Uterus (tissue), 4 donors: ENCODE measurements around the gene HYCC1. TPM values are rescaled to one million over a fixed set of nuclear protein-coding genes. Genes with fewer than 3 reads are reported as not detected.

Experiments used
- DNase-seq, 2 donors: peaks; one replicate each; pipeline ENCODE4 v3.0.0-alpha.2; 2019 to 2020
- H3K27ac ChIP-seq, 2 donors: fragments of 200-600 bp; sonication (generic); 1 replicate in 1 of 2; 2 replicates in 1 of 2; pipeline ENCODE4 v1.5.1; 2016 to 2018
- H3K27me3 ChIP-seq, 2 donors: fragments of 200-600 bp; sonication (generic); one replicate each; pipeline ENCODE4 v1.5.1; 2018 to 2019; ENCODE audit warnings: control low read depth in 1 of 2
- H3K36me3 ChIP-seq, 2 donors: fragments of 200-600 bp; sonication (generic); one replicate each; pipeline ENCODE4 v1.5.1; 2019; ENCODE audit warnings: control low read depth in 1 of 2
- H3K4me1 ChIP-seq, 2 donors: fragments of 200-600 bp; sonication (generic); one replicate each; pipeline ENCODE4 v1.5.1; 2018 to 2019; ENCODE audit warnings: control low read depth in 1 of 2
- H3K4me3 ChIP-seq, 2 donors: fragments of 200-600 bp; sonication (generic); 1 replicate in 1 of 2; 2 replicates in 1 of 2; pipeline ENCODE4 v1.5.1; 2018 to 2019; ENCODE audit warnings: mild to moderate bottlenecking in 1 of 2
- H3K9me3 ChIP-seq, 2 donors: fragments of 200-600 bp; sonication (generic); one replicate each; pipeline ENCODE4 v1.5.1; 2019; ENCODE audit warnings: control low read depth in 1 of 2
- CTCF ChIP-seq, 4 experiments: fragments of 200-600 bp in 2 of 4; fragments of 450-650 bp in 2 of 4; sonication (generic) in 2 of 4; IDR thresholded peaks; one replicate each; pipeline ENCODE4 v1.5.1; 2016 to 2019; ENCODE audit warnings: antibody characterized with exemption in 4 of 4, mild to moderate bottlenecking in 2 of 4, moderate library complexity in 1 of 4
- POLR2A ChIP-seq, 2 donors: fragments of 450-650 bp; IDR thresholded peaks; one replicate each; pipeline ENCODE4 v1.6.1; 2016; ENCODE audit warnings: antibody characterized with exemption in 2 of 2, mild to moderate bottlenecking in 1 of 2, moderate library complexity in 1 of 2
- intact Hi-C: fragments of 100-400 bp; cut with DNase I; formaldehyde crosslinking; loops from one replicate; pipeline ENCODE4 v1.15.1; 2023; ENCODE audit warnings: low total_unique reads
- total RNA-seq, 4 donors: library from RNA; depleted of rRNA in 3 of 4; stranded (reverse); fragments of >200 nt in 3 of 4; gene quantifications; one replicate each; pipeline versions ENCODE4 v1.1.0 to v1.2.4, GENCODE V29; 2014 to 2023
- donor health status: DM: yes; HTN: yes; CAD: no.

HYCC1 gene
- total RNA-seq, 4 donors from 2014 or later, result 25.0 to 89.0 (median 46.8) TPM

- intact Hi-C loops, result no loop called here
- DNase-seq, result no peak
- Histone ChIP-seq H3K4me3 (no peak overlapping the region), H3K27me3 (no peaks in the 10 kb centered on the region), H3K9me3 (no peaks in the 10 kb centered on the region), H3K27ac (peak overlapping the region in 1 of 2 donors; percentile 22), H3K36me3 (no peaks in the 10 kb centered on the region), H3K4me1 (no peaks in the 10 kb centered on the region)
- no peak for TF ChIP-seq POLR2A (IDR thresholded peaks at IDR 0.05)
- no peak for TF ChIP-seq CTCF (IDR thresholded peaks at IDR 0.05)
These were observed 10.3 kb downstream of the HYCC1 start for GRCh38 chr7:23003505-23004246.

DNA sequence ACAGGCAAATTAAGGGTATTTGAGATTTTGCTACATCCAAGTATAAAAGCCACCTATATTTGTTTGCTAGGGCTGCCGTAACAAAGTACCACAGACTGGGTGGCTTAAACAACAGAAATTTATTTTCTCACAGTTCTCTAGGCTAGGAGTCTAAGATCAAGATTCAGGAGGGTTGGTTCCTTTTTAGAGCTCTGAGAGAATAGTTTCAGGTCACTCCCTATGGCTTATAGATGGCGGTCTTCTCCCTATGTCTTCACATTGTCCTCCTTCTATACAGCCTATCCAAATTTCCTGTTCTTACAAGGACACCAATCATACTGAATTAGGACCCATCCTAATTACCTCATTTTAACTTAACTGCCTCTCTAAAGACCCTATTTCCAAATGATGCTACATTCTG lies 11.2 kb downstream of the HYCC1 start:
- H3K4me1 ChIP-seq, result no peaks in the 10 kb centered on the region
- intact Hi-C loops, result no loop called here
- H3K9me3 ChIP-seq, result no peaks in the 10 kb centered on the region
- DNase-seq, result no peak
- H3K4me3 ChIP-seq, result no peak overlapping the region
- H3K36me3 ChIP-seq, result no peaks in the 10 kb centered on the region
- H3K27me3 ChIP-seq, result no peaks in the 10 kb centered on the region
- TF ChIP-seq POLR2A (IDR thresholded peaks at IDR 0.05) (no peak), CTCF (IDR thresholded peaks at IDR 0.05) (no peak)
- H3K27ac ChIP-seq, result no peak overlapping the region

DNA sequence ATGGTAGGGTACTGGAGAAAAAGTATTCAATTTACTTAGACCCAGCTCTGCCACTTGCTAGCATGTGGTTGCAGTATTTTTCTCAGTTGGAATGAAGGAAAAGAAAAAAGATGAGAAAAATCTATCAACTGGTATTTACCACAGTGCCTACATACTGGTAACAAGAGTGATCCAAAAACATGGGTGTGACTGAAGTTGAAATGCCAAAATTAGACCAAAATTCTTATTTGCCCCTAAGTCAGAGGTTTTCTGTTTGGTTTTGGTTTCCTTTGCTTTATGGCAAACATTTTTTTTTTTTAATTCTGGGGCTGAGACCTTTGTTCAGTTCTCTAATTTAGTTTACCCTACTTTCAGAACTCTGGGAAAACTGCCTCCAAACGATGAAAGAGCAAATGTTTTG lies 12.3 kb downstream of the HYCC1 start:
- TF ChIP-seq CTCF (IDR thresholded peaks at IDR 0.05) (no peak), POLR2A (IDR thresholded peaks at IDR 0.05) (no peak)
- no peak overlapping the region for H3K27ac ChIP-seq
- no peaks in the 10 kb centered on the region for H3K36me3 ChIP-seq
- H3K27me3 ChIP-seq, result no peaks in the 10 kb centered on the region
- no peak for DNase-seq
- H3K4me3 ChIP-seq, result no peak overlapping the region
- H3K4me1 ChIP-seq, result no peaks in the 10 kb centered on the region
- H3K9me3 ChIP-seq, result no peaks in the 10 kb centered on the region
- intact Hi-C loops, result no loop called here

DNA sequence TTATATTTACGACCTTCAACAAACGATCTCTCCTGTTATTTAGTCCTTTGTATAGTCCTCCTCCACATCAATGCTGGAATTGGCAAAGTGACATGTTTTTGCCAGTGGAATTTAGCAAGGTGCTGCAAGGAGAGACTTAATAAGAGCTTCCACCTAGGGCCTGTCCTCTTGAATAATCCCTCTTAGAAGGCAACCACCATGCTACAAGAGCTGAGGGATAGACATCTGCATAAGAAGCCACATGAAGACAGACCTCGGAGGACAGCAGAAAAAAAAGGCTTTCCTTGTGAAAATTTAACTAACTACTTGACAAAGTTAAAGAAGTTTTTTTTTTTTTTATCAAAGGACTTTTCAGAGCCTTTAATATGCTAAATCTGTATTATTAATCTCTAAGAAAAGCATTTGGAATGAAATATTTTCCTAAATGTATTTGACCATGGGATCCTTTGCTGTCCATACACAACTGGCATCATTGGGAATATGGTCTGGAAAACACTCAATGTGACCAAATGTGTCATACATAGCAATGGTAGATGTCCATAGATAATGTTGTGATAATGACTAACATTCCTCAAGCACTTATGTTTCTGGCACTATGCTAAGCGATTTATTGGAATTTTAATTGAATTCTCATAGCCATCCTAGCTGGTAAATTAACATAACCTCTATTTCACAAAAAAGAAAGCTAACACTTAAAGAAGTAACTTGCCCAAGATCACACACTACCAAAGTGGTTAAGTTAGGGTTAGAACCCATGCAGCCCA lies 13.2 kb downstream of the HYCC1 start:
- Histone ChIP-seq H3K27me3 (no peaks in the 10 kb centered on the region), H3K4me3 (no peak overlapping the region), H3K9me3 (no peaks in the 10 kb centered on the region), H3K4me1 (no peaks in the 10 kb centered on the region), H3K36me3 (no peaks in the 10 kb centered on the region), H3K27ac (no peak overlapping the region)
- DNase-seq, result no peak
- TF ChIP-seq POLR2A (IDR thresholded peaks at IDR 0.05) (no peak), CTCF (IDR thresholded peaks at IDR 0.05) (no peak)
- intact Hi-C loops, result no loop called here

GRCh38 chr7:22998519-22998896 lies 15.4 kb downstream of the HYCC1 start:
- Histone ChIP-seq H3K4me1 (no peaks in the 10 kb centered on the region), H3K27ac (no peak overlapping the region), H3K27me3 (no peaks in the 10 kb centered on the region), H3K4me3 (no peak overlapping the region), H3K9me3 (no peaks in the 10 kb centered on the region), H3K36me3 (no peaks in the 10 kb centered on the region)
- TF ChIP-seq POLR2A (IDR thresholded peaks at IDR 0.05) (no peak), CTCF (IDR thresholded peaks at IDR 0.05) (no peak)
- DNase-seq, result no peak
- intact Hi-C loops, result no loop called here
